Muscle layer of duodenum (tissue), 2 donors: Measurements from ENCODE around the gene AGFG2.

ENCODE experiments used
- H3K27ac ChIP-seq: one replicate; pipeline ENCODE4 v1.7.0; 2013; ENCODE audit warnings: mild to moderate bottlenecking, low read length
- H3K27me3 ChIP-seq: one replicate; pipeline ENCODE4 v1.7.0; 2013; ENCODE audit warnings: low read depth, mild to moderate bottlenecking, control low read depth, low read length
- H3K36me3 ChIP-seq, 2 donors: one replicate each; pipeline ENCODE4 v1.7.0; 2013; ENCODE audit warnings: low read length in 2 of 2, control low read depth in 1 of 2, mild to moderate bottlenecking in 1 of 2; ENCODE audit not compliant: insufficient read depth in 2 of 2, control insufficient read depth in 1 of 2
- H3K4me1 ChIP-seq, 2 donors: one replicate each; pipeline ENCODE4 v1.7.0; 2013; ENCODE audit warnings: low read length in 2 of 2, mild to moderate bottlenecking in 2 of 2, control low read depth in 1 of 2, moderate library complexity in 1 of 2; ENCODE audit not compliant: insufficient read depth in 2 of 2, control insufficient read depth in 1 of 2
- H3K4me3 ChIP-seq, 2 donors: one replicate each; pipeline ENCODE4 v1.7.0; 2013; ENCODE audit warnings: low read length in 2 of 2, low read depth in 1 of 2, mild to moderate bottlenecking in 1 of 2
- H3K9me3 ChIP-seq, 2 donors: one replicate each; pipeline ENCODE4 v1.7.0; 2013; ENCODE audit warnings: low read length in 2 of 2, control low read depth in 1 of 2, mild to moderate bottlenecking in 1 of 2; ENCODE audit not compliant: control insufficient read depth in 1 of 2
- donor health status: healthy.

The AGFG2 gene

GRCh38 chr7:100584054-100584682 is 45.2 kb downstream of the AGFG2 start:
- peak overlapping the region; percentile 93 to 97 for H3K4me3 ChIP-seq
- H3K4me1 ChIP-seq, result peaks cover 12 to 38% of the 10 kb centered on the region in 2 donors
- H3K27ac ChIP-seq, result peak overlapping the region; percentile 78
- H3K9me3 ChIP-seq, result no peaks in the 10 kb centered on the region
- no peaks in the 10 kb centered on the region for H3K27me3 ChIP-seq
- peaks cover 27 to 40% of the 10 kb centered on the region in 2 donors for H3K36me3 ChIP-seq

- peak overlapping the region; percentile 93 to 97 for H3K4me3 ChIP-seq
- peak overlapping the region; percentile 78 for H3K27ac ChIP-seq
- peaks cover 12 to 38% of the 10 kb centered on the region in 2 donors for H3K4me1 ChIP-seq
- no peaks in the 10 kb centered on the region for H3K27me3 ChIP-seq
- no peaks in the 10 kb centered on the region for H3K9me3 ChIP-seq
- peaks cover 22 to 32% of the 10 kb centered on the region in 2 donors for H3K36me3 ChIP-seq
Measured at GRCh38 chr7:100584683-100585510, 45.9 kb downstream of the AGFG2 start.

- H3K4me1 ChIP-seq, result peaks cover 12 to 38% of the 10 kb centered on the region in 2 donors
Measured at GRCh38 chr7:100585511-100586265, 46.7 kb downstream of the AGFG2 start, which contains the start of gene LRCH4. TSS of gene LRCH4 (minus strand) at chr7:100586129. CDS start at chr7:100586100, 29 bp downstream.

GRCh38 chr7:100586266-100587025 is 47.4 kb downstream of the AGFG2 start, which contains the start of gene FBXO24:
TSS of gene FBXO24 (plus strand) at chr7:100586328. CDS start at chr7:100586626, 298 bp downstream.
- Histone ChIP-seq H3K27ac (peak within 1 kb of the TSS; percentile 78), H3K9me3 (no peaks in the 10 kb centered on the region), H3K4me3 (peak within 1 kb of the TSS; percentile 93 to 97), H3K36me3 (peaks cover 8 to 21% of the 10 kb centered on the region in 2 donors), H3K4me1 (peaks cover 12 to 38% of the 10 kb centered on the region in 2 donors), H3K27me3 (no peaks in the 10 kb centered on the region)

More at GRCh38 chr7:100585511-100586265, 46.7 kb downstream of the AGFG2 start, which contains the start of gene LRCH4:
- H3K27me3 ChIP-seq, result no peaks in the 10 kb centered on the region
- peaks cover 14 to 28% of the 10 kb centered on the region in 2 donors for H3K36me3 ChIP-seq
- H3K27ac ChIP-seq, result peak within 1 kb of the TSS; percentile 78
- no peaks in the 10 kb centered on the region for H3K9me3 ChIP-seq
- peak within 1 kb of the TSS; percentile 93 to 97 for H3K4me3 ChIP-seq

GRCh38 chr7:100588438-100588837 is 49.4 kb downstream of the AGFG2 start:
- Histone ChIP-seq H3K4me3 (no peak overlapping the region), H3K36me3 (peaks cover 0 to 1% of the 10 kb centered on the region in 2 donors), H3K4me1 (peaks cover 2 to 20% of the 10 kb centered on the region in 2 donors), H3K27me3 (no peaks in the 10 kb centered on the region), H3K27ac (no peak overlapping the region), H3K9me3 (no peaks in the 10 kb centered on the region)

GRCh38 chr7:100589341-100589947 is 50.4 kb downstream of the AGFG2 start:
- H3K27me3 ChIP-seq, result no peaks in the 10 kb centered on the region
- H3K9me3 ChIP-seq, result no peaks in the 10 kb centered on the region
- no peak overlapping the region for H3K27ac ChIP-seq
- peaks cover 0 to 11% of the 10 kb centered on the region in 2 donors for H3K4me1 ChIP-seq
- H3K36me3 ChIP-seq, result no peaks in the 10 kb centered on the region
- no peak overlapping the region for H3K4me3 ChIP-seq

GRCh38 chr7:100590077-100590737 is 51.2 kb downstream of the AGFG2 start:
- Histone ChIP-seq H3K4me3 (no peak overlapping the region), H3K27me3 (no peaks in the 10 kb centered on the region), H3K4me1 (peaks cover 0 to 3% of the 10 kb centered on the region in 2 donors), H3K9me3 (no peaks in the 10 kb centered on the region), H3K36me3 (no peaks in the 10 kb centered on the region), H3K27ac (no peak overlapping the region)

- no peaks in the 10 kb centered on the region for H3K27me3 ChIP-seq
- H3K4me3 ChIP-seq, result no peak overlapping the region
- H3K9me3 ChIP-seq, result no peaks in the 10 kb centered on the region
- H3K27ac ChIP-seq, result no peak overlapping the region
- no peaks in the 10 kb centered on the region for H3K4me1 ChIP-seq
- no peaks in the 10 kb centered on the region for H3K36me3 ChIP-seq
Measured at GRCh38 chr7:100591596-100591995, 52.6 kb downstream of the AGFG2 start.

GRCh38 chr7:100595188-100595587 is 56.2 kb downstream of the AGFG2 start:
- no peak overlapping the region for H3K4me3 ChIP-seq
- no peaks in the 10 kb centered on the region for H3K36me3 ChIP-seq

GRCh38 chr7:100598425-100598824 is 59.4 kb downstream of the AGFG2 start:
- H3K36me3 ChIP-seq, result no peaks in the 10 kb centered on the region
- H3K9me3 ChIP-seq, result no peaks in the 10 kb centered on the region
- no peak overlapping the region for H3K4me3 ChIP-seq
- no peaks in the 10 kb centered on the region for H3K27me3 ChIP-seq
- H3K27ac ChIP-seq, result no peak overlapping the region
- peaks cover 0 to 12% of the 10 kb centered on the region in 2 donors for H3K4me1 ChIP-seq

More at GRCh38 chr7:100595188-100595587, 56.2 kb downstream of the AGFG2 start:
- Histone ChIP-seq H3K9me3 (no peaks in the 10 kb centered on the region), H3K27me3 (no peaks in the 10 kb centered on the region), H3K27ac (no peak overlapping the region), H3K4me1 (no peaks in the 10 kb centered on the region)
